Neural cell (in vitro differentiated cells): Measurements from ENCODE around the gene KCNJ6. TPM values are rescaled to one million over a fixed set of nuclear protein-coding genes. Genes with fewer than 3 reads are reported as not detected.

Experiments
- H2AFZ ChIP-seq: fragments of 200-600, 300-800 bp; sonication (generic), shearing (Covaris generic); 2 replicates; pipeline ENCODE4 v1.6.0; 2014; ENCODE audit warnings: low read depth, mild to moderate bottlenecking, antibody characterized with exemption, low read length, moderate library complexity
- H3F3A ChIP-seq: fragments of 200-600 bp; shearing (Covaris generic); 2 replicates; pipeline ENCODE4 v1.6.1; 2016; ENCODE audit warnings: mild to moderate bottlenecking, moderate library complexity, mixed read lengths, antibody characterized with exemption, low read length; ENCODE audit not compliant: insufficient read depth, poor library complexity, severe bottlenecking
- H3K27ac ChIP-seq: fragments of 200-600, 300-800 bp; sonication (generic), shearing (Covaris generic); 2 replicates; pipeline ENCODE4 v1.5.1; 2014; ENCODE audit warnings: mild to moderate bottlenecking, low read length, moderate library complexity
- H3K27me3 ChIP-seq: fragments of 300-800, 200-600 bp; sonication (generic), shearing (Covaris generic); 2 replicates; pipeline ENCODE4 v1.6.0; 2014; ENCODE audit warnings: mild to moderate bottlenecking, low read depth, low read length, moderate library complexity; ENCODE audit not compliant: insufficient read depth
- H3K36me3 ChIP-seq: fragments of 300-800, 200-600 bp; sonication (generic), shearing (Covaris generic); 2 replicates; pipeline ENCODE4 v1.5.1; 2014; ENCODE audit warnings: mild to moderate bottlenecking, antibody characterized with exemption, low read length, moderate library complexity; ENCODE audit not compliant: insufficient read depth
- H3K4me2 ChIP-seq: fragments of 300-800, 200-600 bp; sonication (generic), shearing (Covaris generic); 2 replicates; pipeline ENCODE4 v1.6.0; 2014; ENCODE audit warnings: mild to moderate bottlenecking, low read length
- H3K4me3 ChIP-seq: fragments of 300-800, 200-600 bp; sonication (generic), shearing (Covaris generic); 2 replicates; pipeline ENCODE4 v1.5.1; 2014; ENCODE audit warnings: mild to moderate bottlenecking, low read length, moderate library complexity
- H3K79me2 ChIP-seq: fragments of 200-600 bp; shearing (Covaris generic); replicated peaks from 2 replicates; pipeline ENCODE4 v1.6.0; 2014; ENCODE audit warnings: mild to moderate bottlenecking, low read length, moderate library complexity; ENCODE audit not compliant: insufficient read depth
- H3K9ac ChIP-seq: fragments of 300-800, 200-600 bp; sonication (generic), shearing (Covaris generic); 2 replicates; pipeline ENCODE4 v1.6.1; 2016; ENCODE audit warnings: mild to moderate bottlenecking, low read length, mixed read lengths
- H3K9me2 ChIP-seq: fragments of 200-600 bp; shearing (Covaris generic); 2 replicates; pipeline ENCODE4 v1.6.1; 2016; ENCODE audit warnings: mild to moderate bottlenecking, low read length, mixed read lengths; ENCODE audit not compliant: insufficient read depth
- H3K9me3 ChIP-seq: fragments of 200-600, 300-800 bp; sonication (generic), shearing (Covaris generic); 2 replicates; pipeline ENCODE4 v1.6.1; 2016; ENCODE audit warnings: mild to moderate bottlenecking, mixed run types, low read length, moderate library complexity, mixed read lengths
- H4K20me1 ChIP-seq: fragments of 200-600 bp; shearing (Covaris generic); 2 replicates; pipeline ENCODE4 v1.6.1; 2016; ENCODE audit warnings: mild to moderate bottlenecking, mixed run types; ENCODE audit not compliant: insufficient read depth
- EP300 ChIP-seq: fragments of 450-650 bp; conservative IDR thresholded peaks from 2 replicates; pipeline ENCODE4 v1.6.1; 2014; ENCODE audit warnings: antibody characterized with exemption, mild to moderate bottlenecking, moderate library complexity; ENCODE audit not compliant: poor library complexity, severe bottlenecking
- EZH2 ChIP-seq: fragments of 200-600, 300-800 bp; shearing (Covaris generic), sonication (generic); IDR thresholded peaks from 2 replicates; pipeline ENCODE4 v1.6.1; 2014; ENCODE audit warnings: antibody characterized with exemption, low read length, borderline replicate concordance, mild to moderate bottlenecking; ENCODE audit not compliant: insufficient read depth, poor library complexity, severe bottlenecking
- MXI1 ChIP-seq: fragments of 450-650 bp; conservative IDR thresholded peaks from 2 replicates; pipeline ENCODE4 v1.6.1; 2014; ENCODE audit warnings: antibody characterized with exemption, mild to moderate bottlenecking; ENCODE audit not compliant: poor library complexity, severe bottlenecking
- POLR2AphosphoS5 ChIP-seq: IDR thresholded peaks from 2 replicates; pipeline ENCODE4 v1.6.1; 2012
- RAD21 ChIP-seq: fragments of 450-650 bp; conservative IDR thresholded peaks from 2 replicates; pipeline ENCODE4 v1.6.1; 2014; ENCODE audit warnings: antibody characterized with exemption, mild to moderate bottlenecking, moderate library complexity
- SMC3 ChIP-seq: fragments of 450-650 bp; conservative IDR thresholded peaks from 2 replicates; pipeline ENCODE4 v1.6.1; 2014; ENCODE audit warnings: antibody characterized with exemption, mild to moderate bottlenecking, moderate library complexity; ENCODE audit not compliant: poor library complexity
- TAF1 ChIP-seq: IDR thresholded peaks from 2 replicates; pipeline ENCODE4 v1.6.1; 2012; ENCODE audit warnings: low read depth
- polyA plus RNA-seq: library from polyadenylated mRNA; depleted of rRNA; stranded (reverse); fragments of >200 nt; gene quantifications from 2 replicates; pipeline ENCODE4 v1.2.3, GENCODE V29; 2014
- TF ChIP-seq, protein P1 (sequence below): IDR thresholded peaks from 2 replicates; pipeline ENCODE4 v1.6.1; 2012; ENCODE audit warnings: borderline replicate concordance

The KCNJ6 gene
- polyA plus RNA-seq, 1 donor from 2014 or later: 1.7 TPM

DNA sequence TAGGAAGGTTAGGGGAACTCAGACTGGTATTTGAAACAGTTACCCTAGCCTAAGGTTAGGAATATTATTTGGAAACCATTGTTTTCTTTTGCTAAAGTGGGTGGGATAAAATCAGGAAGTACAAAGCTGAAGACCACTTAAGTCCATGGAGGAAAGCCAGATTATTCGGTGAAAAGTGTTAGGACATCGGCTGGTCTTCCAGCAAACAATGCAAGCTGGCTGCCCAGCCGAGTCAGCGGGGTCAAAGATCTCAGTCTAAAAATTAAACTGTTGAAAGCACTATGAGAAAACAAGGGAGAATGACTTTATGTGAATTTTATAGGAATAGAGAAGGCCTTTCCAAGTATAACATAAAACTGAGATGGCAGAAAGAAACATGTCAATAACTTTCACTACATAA, 231.7 kb downstream of the KCNJ6 start (continued):
- TF ChIP-seq, protein P1, sequence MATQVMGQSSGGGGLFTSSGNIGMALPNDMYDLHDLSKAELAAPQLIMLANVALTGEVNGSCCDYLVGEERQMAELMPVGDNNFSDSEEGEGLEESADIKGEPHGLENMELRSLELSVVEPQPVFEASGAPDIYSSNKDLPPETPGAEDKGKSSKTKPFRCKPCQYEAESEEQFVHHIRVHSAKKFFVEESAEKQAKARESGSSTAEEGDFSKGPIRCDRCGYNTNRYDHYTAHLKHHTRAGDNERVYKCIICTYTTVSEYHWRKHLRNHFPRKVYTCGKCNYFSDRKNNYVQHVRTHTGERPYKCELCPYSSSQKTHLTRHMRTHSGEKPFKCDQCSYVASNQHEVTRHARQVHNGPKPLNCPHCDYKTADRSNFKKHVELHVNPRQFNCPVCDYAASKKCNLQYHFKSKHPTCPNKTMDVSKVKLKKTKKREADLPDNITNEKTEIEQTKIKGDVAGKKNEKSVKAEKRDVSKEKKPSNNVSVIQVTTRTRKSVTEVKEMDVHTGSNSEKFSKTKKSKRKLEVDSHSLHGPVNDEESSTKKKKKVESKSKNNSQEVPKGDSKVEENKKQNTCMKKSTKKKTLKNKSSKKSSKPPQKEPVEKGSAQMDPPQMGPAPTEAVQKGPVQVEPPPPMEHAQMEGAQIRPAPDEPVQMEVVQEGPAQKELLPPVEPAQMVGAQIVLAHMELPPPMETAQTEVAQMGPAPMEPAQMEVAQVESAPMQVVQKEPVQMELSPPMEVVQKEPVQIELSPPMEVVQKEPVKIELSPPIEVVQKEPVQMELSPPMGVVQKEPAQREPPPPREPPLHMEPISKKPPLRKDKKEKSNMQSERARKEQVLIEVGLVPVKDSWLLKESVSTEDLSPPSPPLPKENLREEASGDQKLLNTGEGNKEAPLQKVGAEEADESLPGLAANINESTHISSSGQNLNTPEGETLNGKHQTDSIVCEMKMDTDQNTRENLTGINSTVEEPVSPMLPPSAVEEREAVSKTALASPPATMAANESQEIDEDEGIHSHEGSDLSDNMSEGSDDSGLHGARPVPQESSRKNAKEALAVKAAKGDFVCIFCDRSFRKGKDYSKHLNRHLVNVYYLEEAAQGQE: no peak
- TF ChIP-seq RAD21: no peak

DNA sequence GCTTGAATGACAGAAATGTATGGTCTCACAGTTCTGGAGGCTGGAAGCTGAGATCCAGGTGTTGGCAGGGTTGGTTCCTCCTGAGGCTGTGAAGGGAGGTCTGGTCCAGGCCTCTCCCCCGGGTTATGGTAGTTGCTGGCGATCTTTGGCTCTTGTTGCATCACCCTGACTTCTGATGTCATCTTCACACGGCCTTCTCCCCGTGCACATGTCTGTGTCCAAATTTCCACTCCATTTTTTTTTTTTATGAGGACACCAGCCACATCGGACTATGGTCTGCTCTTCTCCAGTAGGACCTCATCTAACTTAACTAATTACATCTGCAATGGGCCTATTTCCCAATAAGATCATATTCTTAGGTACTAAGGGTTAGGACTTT, 232.2 kb downstream of the KCNJ6 start:
- Histone ChIP-seq H3K9me2 (no peaks in the 10 kb centered on the region), H3K4me2 (no peak overlapping the region), H2AFZ (no peak overlapping the region), H4K20me1 (no peaks in the 10 kb centered on the region), H3K27me3 (no peaks in the 10 kb centered on the region), H3K4me3 (no peak overlapping the region), H3K9me3 (no peaks in the 10 kb centered on the region), H3K9ac (no peak overlapping the region), H3K27ac (no peak overlapping the region), H3K36me3 (no peaks in the 10 kb centered on the region), H3F3A (no peaks in the 10 kb centered on the region), H3K79me2 (no peaks in the 10 kb centered on the region)
- TF ChIP-seq TAF1: no peak
- TF ChIP-seq EP300: no peak
- no peak for TF ChIP-seq MXI1
- no peak for TF ChIP-seq EZH2
- TF ChIP-seq SMC3: no peak

DNA sequence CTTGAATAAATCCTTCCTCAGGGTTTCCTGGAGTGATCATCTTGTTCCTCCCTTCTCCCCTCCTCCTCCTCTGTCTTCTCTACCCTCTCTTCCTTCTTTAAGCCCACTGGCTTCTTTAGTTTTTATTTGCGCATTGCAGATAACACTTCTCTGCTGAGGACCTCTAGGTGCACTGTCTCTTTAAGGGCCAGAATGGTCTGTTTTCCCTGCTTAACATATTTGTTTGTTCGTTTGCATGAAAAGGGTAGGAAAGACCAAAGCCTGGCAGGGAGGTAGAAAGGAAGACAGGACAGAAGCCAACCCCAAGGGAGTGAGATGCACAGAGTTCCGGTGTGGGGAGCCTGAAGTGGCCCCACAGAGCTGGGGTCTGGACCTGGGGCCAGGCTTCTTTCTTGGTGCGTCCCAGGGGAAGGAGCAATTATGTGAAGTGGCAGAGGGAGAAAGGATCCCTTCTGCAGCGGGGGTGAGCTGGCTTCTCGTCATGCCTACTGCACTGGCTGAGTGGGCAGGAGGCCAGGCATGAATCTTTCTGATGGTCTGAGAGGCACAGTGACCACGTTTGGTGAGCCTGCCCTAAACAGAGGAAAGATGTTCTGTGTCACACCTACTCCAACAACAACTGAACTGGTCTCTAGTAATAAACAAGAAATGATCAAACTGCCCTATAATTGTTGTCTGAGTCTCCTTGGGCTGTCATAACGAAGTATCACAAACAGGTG, 232.7 kb downstream of the KCNJ6 start:
- Histone ChIP-seq H3K27ac (no peak overlapping the region), H3K4me2 (no peak overlapping the region)

More for the DNA sequence above, 232.7 kb downstream of the KCNJ6 start:
- Histone ChIP-seq H3K9ac (no peak overlapping the region), H2AFZ (no peak overlapping the region), H4K20me1 (no peaks in the 10 kb centered on the region), H3K79me2 (no peaks in the 10 kb centered on the region), H3K4me3 (no peak overlapping the region), H3K9me2 (no peaks in the 10 kb centered on the region), H3K36me3 (no peaks in the 10 kb centered on the region), H3K9me3 (no peaks in the 10 kb centered on the region), H3K27me3 (no peaks in the 10 kb centered on the region), H3F3A (no peaks in the 10 kb centered on the region)
- no peak for TF ChIP-seq MXI1
- TF ChIP-seq EP300: no peak
- no peak for TF ChIP-seq POLR2AphosphoS5
- TF ChIP-seq, protein P1: no peak
- TF ChIP-seq TAF1: no peak
